Fibroblast of the aortic adventitia (primary cell): Measurements from ENCODE around the gene ADNP. TPM values are rescaled to one million over a fixed set of nuclear protein-coding genes. Genes with fewer than 3 reads are reported as not detected.
A peak's percentile ranks its signal among the peaks of the same experiment; 100 is the strongest.

Source experiments
- DNase-seq: peaks from one replicate; pipeline ENCODE4 v3.0.0-alpha.2; 2010; ENCODE audit warnings: low read depth
- H3K4me3 ChIP-seq: 2 replicates; pipeline ENCODE4 v1.5.1; 2011; ENCODE audit warnings: low read depth, mild to moderate bottlenecking, control low read depth, low read length, moderate library complexity
- CTCF ChIP-seq: IDR thresholded peaks from 2 replicates; pipeline ENCODE4 v1.5.1; 2011; ENCODE audit warnings: mild to moderate bottlenecking, low read length, control low read depth, inconsistent platforms; ENCODE audit not compliant: insufficient read depth
- total RNA-seq: library from RNA; depleted of rRNA; stranded (reverse); fragments of >200 nt; gene quantifications from 2 replicates; pipeline ENCODE4 v1.2.3, GENCODE V29; 2012; ENCODE audit warnings: low replicate concordance

The ADNP gene
- total RNA-seq, 1 donor, result 35.4 TPM

GRCh38 chr20:50848846-50849673 is 82.2 kb downstream of the ADNP start:
- H3K4me3 ChIP-seq, result no peak overlapping the region
- DNase-seq, result no peak
- TF ChIP-seq CTCF, result no peak

- TF ChIP-seq CTCF, result no peak
- peak; percentile 52 for DNase-seq
- no peak overlapping the region for H3K4me3 ChIP-seq
Measured at GRCh38 chr20:50848341-50848808, 82.9 kb downstream of the ADNP start.

- no peak for DNase-seq
- no peak for TF ChIP-seq CTCF
- H3K4me3 ChIP-seq, result no peak overlapping the region
Measured at GRCh38 chr20:50845566-50846215, 85.5 kb downstream of the ADNP start.

GRCh38 chr20:50844430-50845100 is 86.7 kb downstream of the ADNP start:
- no peak overlapping the region for H3K4me3 ChIP-seq
- TF ChIP-seq CTCF, result no peak
- DNase-seq, result peak; percentile 80

GRCh38 chr20:50843331-50844276 is 87.6 kb downstream of the ADNP start:
- TF ChIP-seq CTCF, result no peak
- H3K4me3 ChIP-seq, result no peak overlapping the region
- DNase-seq, result no peak

- no peak overlapping the region for H3K4me3 ChIP-seq
- no peak for TF ChIP-seq CTCF
- no peak for DNase-seq
Measured at GRCh38 chr20:50842821-50843220, 88.4 kb downstream of the ADNP start.
